ENCODE results near the gene SPDYE4.

The SPDYE4 gene

DNA sequence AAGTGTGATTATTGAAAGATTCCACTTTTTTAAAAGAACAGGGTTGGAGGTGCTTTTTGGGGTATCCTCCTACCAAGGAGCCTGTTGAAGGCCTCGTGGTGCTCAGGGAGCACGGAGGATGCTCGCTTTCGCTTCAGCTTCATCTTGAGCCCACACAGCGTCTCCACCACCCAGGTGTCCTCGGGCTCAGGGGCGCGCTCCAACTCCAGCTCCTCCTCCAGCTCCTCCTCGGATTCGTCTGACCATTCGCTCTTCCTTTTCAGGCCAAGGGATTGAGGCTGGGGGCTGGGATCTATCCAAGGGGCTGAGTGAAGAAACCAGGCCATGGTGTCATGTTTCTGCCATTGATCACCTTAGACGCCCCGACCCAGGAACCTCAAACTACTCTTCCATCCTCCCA is 1.2 kb downstream of the SPDYE4 start:
- H3K79me2 ChIP-seq (ENCODE audit: insufficient read depth, low read length): no peaks in the 10 kb centered on the region
- no peaks in the 10 kb centered on the region for H3F3A ChIP-seq (ENCODE audit: low read depth)
- H3K9me2 ChIP-seq (replicated peaks; ENCODE audit: low read depth, low read length): no peaks in the 10 kb centered on the region
- H3K4me3 ChIP-seq (ENCODE audit: low read length, poor library complexity, severe bottlenecking): no peak overlapping the region
- no peaks in the 10 kb centered on the region for H4K20me1 ChIP-seq (ENCODE audit: insufficient read depth, low read length, poor library complexity, severe bottlenecking)
- no peak overlapping the region for H3K4me2 ChIP-seq (ENCODE audit: low read depth, low read length, poor library complexity, severe bottlenecking)
- TF ChIP-seq EZH2phosphoT487 (IDR thresholded peaks at IDR 0.05; ENCODE audit: borderline replicate concordance) (no peak), CTCF (conservative IDR thresholded peaks at IDR 0.05; ENCODE audit: low read length) (no peak)
- H3K4me1 ChIP-seq (ENCODE audit: insufficient read depth, low read length, poor library complexity, severe bottlenecking): no peaks in the 10 kb centered on the region
- no peak overlapping the region for H3K9ac ChIP-seq (ENCODE audit: low read depth, low read length, poor library complexity, severe bottlenecking)
- no peaks in the 10 kb centered on the region for H3K9me3 ChIP-seq (ENCODE audit: insufficient read depth, low read depth, low read length)
- H3K27me3 ChIP-seq (ENCODE audit: insufficient read depth, low read length, poor library complexity, severe bottlenecking): no peaks in the 10 kb centered on the region
- H3K36me3 ChIP-seq (ENCODE audit: insufficient read depth, low read length): no peaks in the 10 kb centered on the region
- no peak overlapping the region for H2AFZ ChIP-seq (ENCODE audit: low read length)

GRCh38 chr17:8755590-8756255 is 2.6 kb downstream of the SPDYE4 start:
- Histone ChIP-seq H3K9me2 (replicated peaks; ENCODE audit: low read depth, low read length) (no peaks in the 10 kb centered on the region), H3K4me3 (ENCODE audit: low read length, poor library complexity, severe bottlenecking) (no peak overlapping the region), H3K27me3 (ENCODE audit: insufficient read depth, low read length, poor library complexity, severe bottlenecking) (no peaks in the 10 kb centered on the region), H3F3A (ENCODE audit: low read depth) (no peaks in the 10 kb centered on the region), H3K4me2 (ENCODE audit: low read depth, low read length, poor library complexity, severe bottlenecking) (no peak overlapping the region), H3K9me3 (ENCODE audit: insufficient read depth, low read depth, low read length) (no peaks in the 10 kb centered on the region), H3K79me2 (ENCODE audit: insufficient read depth, low read length) (no peaks in the 10 kb centered on the region), H4K20me1 (ENCODE audit: insufficient read depth, low read length, poor library complexity, severe bottlenecking) (no peaks in the 10 kb centered on the region), H3K9ac (ENCODE audit: low read depth, low read length, poor library complexity, severe bottlenecking) (no peak overlapping the region), H3K4me1 (ENCODE audit: insufficient read depth, low read length, poor library complexity, severe bottlenecking) (no peaks in the 10 kb centered on the region), H3K36me3 (ENCODE audit: insufficient read depth, low read length) (no peaks in the 10 kb centered on the region), H2AFZ (ENCODE audit: low read length) (no peak overlapping the region)
- no peak for TF ChIP-seq EZH2phosphoT487 (IDR thresholded peaks at IDR 0.05; ENCODE audit: borderline replicate concordance)
- TF ChIP-seq CTCF (conservative IDR thresholded peaks at IDR 0.05; ENCODE audit: low read length): no peak

DNA sequence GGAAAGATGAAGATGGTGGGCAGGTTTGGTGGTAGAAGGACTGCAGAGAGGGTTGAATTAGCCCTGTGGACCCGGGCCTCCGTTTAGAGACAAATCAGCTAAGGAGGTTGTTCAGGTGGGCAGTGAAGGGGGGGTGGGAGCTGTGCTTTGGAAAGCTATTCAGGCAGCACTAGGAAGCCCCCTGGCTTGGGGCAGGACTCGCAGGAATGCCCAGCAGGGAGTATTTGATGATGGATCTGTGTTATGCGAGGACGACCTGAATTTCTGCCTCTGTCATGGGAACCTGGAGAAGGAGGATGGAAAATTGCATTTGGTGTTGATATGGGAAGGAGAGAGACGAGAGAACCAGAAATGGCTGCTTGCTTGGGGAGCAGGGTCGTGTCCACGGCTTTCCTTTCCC is 3.5 kb downstream of the SPDYE4 start:
- H4K20me1 ChIP-seq (ENCODE audit: insufficient read depth, low read length, poor library complexity, severe bottlenecking): no peaks in the 10 kb centered on the region
- no peak overlapping the region for H2AFZ ChIP-seq (ENCODE audit: low read length)
- no peaks in the 10 kb centered on the region for H3K27me3 ChIP-seq (ENCODE audit: insufficient read depth, low read length, poor library complexity, severe bottlenecking)
- H3K79me2 ChIP-seq (ENCODE audit: insufficient read depth, low read length): no peaks in the 10 kb centered on the region
- TF ChIP-seq EZH2phosphoT487 (IDR thresholded peaks at IDR 0.05; ENCODE audit: borderline replicate concordance) (no peak), CTCF (conservative IDR thresholded peaks at IDR 0.05; ENCODE audit: low read length) (no peak)
- no peaks in the 10 kb centered on the region for H3K4me1 ChIP-seq (ENCODE audit: insufficient read depth, low read length, poor library complexity, severe bottlenecking)
- no peaks in the 10 kb centered on the region for H3K9me3 ChIP-seq (ENCODE audit: insufficient read depth, low read depth, low read length)
- no peaks in the 10 kb centered on the region for H3K9me2 ChIP-seq (replicated peaks; ENCODE audit: low read depth, low read length)
- H3K36me3 ChIP-seq (ENCODE audit: insufficient read depth, low read length): no peaks in the 10 kb centered on the region
- H3K9ac ChIP-seq (ENCODE audit: low read depth, low read length, poor library complexity, severe bottlenecking): no peak overlapping the region
- H3K4me3 ChIP-seq (ENCODE audit: low read length, poor library complexity, severe bottlenecking): no peak overlapping the region
- no peak overlapping the region for H3K4me2 ChIP-seq (ENCODE audit: low read depth, low read length, poor library complexity, severe bottlenecking)
- no peaks in the 10 kb centered on the region for H3F3A ChIP-seq (ENCODE audit: low read depth)
